Mesenchymal stem cell (in vitro differentiated cells and primary cell): Measurements from ENCODE around the gene EPHA10. TPM values are rescaled to one million over a fixed set of nuclear protein-coding genes. Genes with fewer than 3 reads are reported as not detected.

Experiments
- DNase-seq: peaks from one replicate; pipeline ENCODE4 v3.0.0-alpha.2; 2013
- H2AFZ ChIP-seq: one replicate; pipeline ENCODE4 v1.6.1; 2013; ENCODE audit warnings: low read depth, mild to moderate bottlenecking, control low read depth, inconsistent platforms, low read length, moderate library complexity
- H2AK5ac ChIP-seq: 2 replicates; pipeline ENCODE4 v1.6.1; 2013; ENCODE audit warnings: low read length, moderate library complexity, mild to moderate bottlenecking, inconsistent platforms; ENCODE audit not compliant: severe bottlenecking
- H2BK120ac ChIP-seq: one replicate; pipeline ENCODE4 v1.6.1; 2013; ENCODE audit warnings: low read depth, mild to moderate bottlenecking, inconsistent platforms, low read length, moderate library complexity
- H2BK12ac ChIP-seq, 2 experiments: one replicate each; pipeline ENCODE4 v1.6.1; 2013; ENCODE audit warnings: inconsistent platforms in 2 of 2, low read length in 2 of 2, mild to moderate bottlenecking in 2 of 2, moderate library complexity in 2 of 2, control low read depth in 1 of 2
- H2BK15ac ChIP-seq: one replicate; pipeline ENCODE4 v1.6.1; 2013; ENCODE audit warnings: mild to moderate bottlenecking, low read depth, inconsistent platforms; ENCODE audit not compliant: poor library complexity, severe bottlenecking
- H2BK5ac ChIP-seq: 2 replicates; pipeline ENCODE4 v1.6.1; 2013; ENCODE audit warnings: low read depth, mild to moderate bottlenecking, low read length, control low read depth, inconsistent platforms; ENCODE audit not compliant: poor library complexity, severe bottlenecking
- H3K14ac ChIP-seq, 2 experiments: one replicate each; pipeline ENCODE4 v1.6.1; 2013; ENCODE audit warnings: inconsistent platforms in 2 of 2, low read length in 2 of 2, control low read depth in 1 of 2, mild to moderate bottlenecking in 1 of 2, moderate library complexity in 1 of 2
- H3K18ac ChIP-seq, 2 experiments: one replicate each; pipeline ENCODE4 v1.6.1; 2013; ENCODE audit warnings: inconsistent platforms in 2 of 2, low read length in 2 of 2, control low read depth in 1 of 2, low read depth in 1 of 2, mild to moderate bottlenecking in 1 of 2
- H3K23ac ChIP-seq, 2 experiments: one replicate each; pipeline ENCODE4 v1.6.1; 2013; ENCODE audit warnings: inconsistent platforms in 2 of 2, low read length in 2 of 2, mild to moderate bottlenecking in 2 of 2, moderate library complexity in 2 of 2, control low read depth in 1 of 2
- H3K27ac ChIP-seq: 2 replicates; pipeline ENCODE4 v1.5.1; 2013; ENCODE audit warnings: mild to moderate bottlenecking, moderate library complexity, low read length, control low read depth, inconsistent platforms; ENCODE audit not compliant: poor library complexity, severe bottlenecking
- H3K27me3 ChIP-seq, 2 experiments: 2 replicates each; pipeline versions ENCODE4 v1.6.1 to v1.7.0; 2013; ENCODE audit warnings: low read length in 2 of 2, mild to moderate bottlenecking in 2 of 2, moderate library complexity in 2 of 2, control low read depth in 1 of 2, inconsistent platforms in 1 of 2; ENCODE audit not compliant: control insufficient read depth in 1 of 2, insufficient read depth in 1 of 2
- H3K36me3 ChIP-seq, 2 experiments: 2 replicates each; pipeline versions ENCODE4 v1.6.1 to v1.7.0; 2013; ENCODE audit warnings: low read length in 2 of 2, control low read depth in 1 of 2, inconsistent platforms in 1 of 2, low read depth in 1 of 2, mild to moderate bottlenecking in 1 of 2; ENCODE audit not compliant: insufficient read depth in 2 of 2, control insufficient read depth in 1 of 2
- H3K4ac ChIP-seq, 2 experiments: one replicate each; pipeline ENCODE4 v1.6.1; 2013; ENCODE audit warnings: inconsistent platforms in 2 of 2, low read length in 2 of 2, mild to moderate bottlenecking in 2 of 2, moderate library complexity in 2 of 2, control low read depth in 1 of 2, low read depth in 1 of 2
- H3K4me1 ChIP-seq: 2 replicates; pipeline ENCODE4 v1.6.1; 2013; ENCODE audit warnings: low read depth, low read length, control low read depth; ENCODE audit not compliant: control insufficient read depth, insufficient read depth
- H3K4me2 ChIP-seq: 2 replicates; pipeline ENCODE4 v1.6.1; 2013; ENCODE audit warnings: low read length, mild to moderate bottlenecking, inconsistent platforms; ENCODE audit not compliant: poor library complexity, severe bottlenecking
- H3K4me3 ChIP-seq, 2 experiments: 2 replicates each; pipeline versions ENCODE4 v1.5.1 to v1.7.0; 2013; ENCODE audit warnings: low read length in 2 of 2, mild to moderate bottlenecking in 2 of 2, control low read depth in 1 of 2, low read depth in 1 of 2; ENCODE audit not compliant: insufficient read depth in 1 of 2
- H3K79me1 ChIP-seq: replicated peaks from 2 replicates; pipeline ENCODE4 v1.6.1; 2013; ENCODE audit warnings: mild to moderate bottlenecking, control low read depth, low read length, inconsistent platforms; ENCODE audit not compliant: poor library complexity, severe bottlenecking
- H3K9ac ChIP-seq: 2 replicates; pipeline ENCODE4 v1.7.0; 2013; ENCODE audit warnings: mild to moderate bottlenecking, low read length, moderate library complexity
- H3K9me3 ChIP-seq: 2 replicates; pipeline ENCODE4 v1.7.0; 2013; ENCODE audit warnings: mild to moderate bottlenecking, low read length; ENCODE audit not compliant: control insufficient read depth
- H4K8ac ChIP-seq: one replicate; pipeline ENCODE4 v1.6.1; 2013; ENCODE audit warnings: inconsistent platforms, mild to moderate bottlenecking, low read length, moderate library complexity
- H4K91ac ChIP-seq: one replicate; pipeline ENCODE4 v1.6.1; 2013; ENCODE audit warnings: mild to moderate bottlenecking, low read length, inconsistent platforms
- WGBS: methylation state at CpG from one replicate; pipeline ENCODE4 v1.1.7; 2013; ENCODE audit warnings: mixed read lengths; 5-methylcytosine and 5-hydroxymethylcytosine counted together
- polyA plus RNA-seq, 2 experiments: library from polyadenylated mRNA; stranded (reverse); fragments of 200-250 nt; gene quantifications; one replicate each; pipeline ENCODE4 v1.2.3, GENCODE V29; 2013

Gene EPHA10
- not detected for polyA plus RNA-seq (2013, experiment 1 of 2)
- under 0.01 TPM for polyA plus RNA-seq (2013, experiment 2 of 2)

DNA sequence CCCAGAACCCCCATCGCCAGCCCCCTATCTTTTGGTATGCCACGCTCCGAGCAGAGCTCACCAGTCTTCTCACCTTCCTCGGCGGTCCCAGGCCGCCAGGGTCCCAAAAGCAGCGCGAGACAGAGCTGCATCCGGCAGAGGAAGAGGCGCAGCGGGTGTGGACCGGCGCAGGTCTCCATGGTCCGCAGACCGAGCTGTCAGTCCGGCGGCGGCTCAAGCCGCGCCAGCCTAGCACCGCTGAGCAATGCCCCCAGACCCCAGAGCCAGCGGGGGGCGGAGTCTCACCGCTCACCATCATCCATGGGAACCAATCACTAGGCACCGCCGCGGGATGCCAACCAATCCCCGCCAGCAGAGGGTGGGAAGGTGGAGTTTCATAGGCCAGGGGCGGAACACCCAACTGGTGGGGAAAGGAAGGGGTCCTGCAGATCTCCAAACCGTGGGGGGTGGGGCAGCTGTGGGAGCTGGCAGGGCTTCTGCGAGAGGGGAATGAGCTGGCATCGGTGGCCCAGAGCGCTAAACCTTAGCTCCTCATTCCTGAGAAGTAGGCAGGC lies at the start of gene EPHA10:
Gene EPHA10, minus strand, starts transcription at position 233 of the 554 bp plus-strand sequence. Its CDS starts 54 bp downstream, at position 179.
- no peaks in the 10 kb centered on the region for H3K9me3 ChIP-seq
- no peak within 1 kb of the TSS for H3K9ac ChIP-seq
- H3K18ac ChIP-seq = no peak within 1 kb of the TSS
- no peak within 1 kb of the TSS for H2BK12ac ChIP-seq
- no peak within 1 kb of the TSS for H3K4me3 ChIP-seq
- no peaks in the 10 kb centered on the region for H3K79me1 ChIP-seq
- no peak for DNase-seq
- no peak within 1 kb of the TSS for H3K4me2 ChIP-seq
- peak within 1 kb of the TSS; percentile 2 for H4K8ac ChIP-seq
- no peak within 1 kb of the TSS for H3K14ac ChIP-seq
- peak within 1 kb of the TSS in 1 of 2 experiments; percentile 9 for H3K23ac ChIP-seq
- no peak within 1 kb of the TSS for H2BK5ac ChIP-seq
- H3K4ac ChIP-seq = no peak within 1 kb of the TSS
- H2BK120ac ChIP-seq = no peak within 1 kb of the TSS
- H3K4me1 ChIP-seq = peaks cover 3% of the 10 kb centered on the region
- H4K91ac ChIP-seq = no peak within 1 kb of the TSS
- peaks cover 0 to 3% of the 10 kb centered on the region in 2 experiments for H3K36me3 ChIP-seq
- H3K27me3 ChIP-seq = peaks cover 82% of the 10 kb centered on the region in 2 experiments
- WGBS = 24% methylated on average over 30 of the region's 33 CpGs
- H2BK15ac ChIP-seq = no peak within 1 kb of the TSS
- H3K27ac ChIP-seq = no peak within 1 kb of the TSS
- H2AK5ac ChIP-seq = no peak within 1 kb of the TSS
- no peak within 1 kb of the TSS for H2AFZ ChIP-seq

DNA sequence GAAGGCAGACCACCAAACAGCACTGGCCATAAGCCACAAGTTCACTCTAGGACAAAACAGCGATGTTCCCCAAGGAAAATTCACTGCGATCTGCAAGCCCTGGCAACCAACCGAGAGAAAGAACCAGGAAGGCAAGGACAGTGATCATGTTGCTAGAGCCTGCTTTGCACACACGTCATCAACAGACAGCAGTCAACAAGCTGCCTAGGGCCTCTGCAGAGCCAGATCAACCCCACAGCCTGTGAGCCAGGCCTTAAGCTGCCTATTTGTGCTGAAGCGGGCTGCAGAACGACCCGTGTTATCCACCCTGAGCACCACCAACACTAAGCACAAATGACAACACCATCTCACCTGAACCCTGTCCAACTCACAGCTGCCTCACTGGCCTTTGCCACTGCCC lies 49.3 kb upstream of the EPHA10 start:
- Histone ChIP-seq H3K18ac (no peak overlapping the region), H3K36me3 (peaks cover 42 to 55% of the 10 kb centered on the region in 2 experiments), H4K91ac (no peak overlapping the region), H2BK12ac (no peak overlapping the region), H3K4ac (no peak overlapping the region), H3K9ac (peak overlapping the region; percentile 58), H2BK120ac (no peak overlapping the region), H3K23ac (no peak overlapping the region), H3K4me1 (peaks cover 5% of the 10 kb centered on the region), H3K27ac (no peak overlapping the region), H2BK5ac (no peak overlapping the region), H3K79me1 (peaks cover 40% of the 10 kb centered on the region), H3K4me3 (no peak overlapping the region), H4K8ac (no peak overlapping the region), H2AFZ (no peak overlapping the region), H3K27me3 (no peaks in the 10 kb centered on the region), H2AK5ac (no peak overlapping the region), H3K9me3 (no peaks in the 10 kb centered on the region), H2BK15ac (no peak overlapping the region), H3K14ac (no peak overlapping the region), H3K4me2 (no peak overlapping the region)
- WGBS = 97% methylated on average over 7 of the region's 7 CpGs
- DNase-seq = no peak

DNA sequence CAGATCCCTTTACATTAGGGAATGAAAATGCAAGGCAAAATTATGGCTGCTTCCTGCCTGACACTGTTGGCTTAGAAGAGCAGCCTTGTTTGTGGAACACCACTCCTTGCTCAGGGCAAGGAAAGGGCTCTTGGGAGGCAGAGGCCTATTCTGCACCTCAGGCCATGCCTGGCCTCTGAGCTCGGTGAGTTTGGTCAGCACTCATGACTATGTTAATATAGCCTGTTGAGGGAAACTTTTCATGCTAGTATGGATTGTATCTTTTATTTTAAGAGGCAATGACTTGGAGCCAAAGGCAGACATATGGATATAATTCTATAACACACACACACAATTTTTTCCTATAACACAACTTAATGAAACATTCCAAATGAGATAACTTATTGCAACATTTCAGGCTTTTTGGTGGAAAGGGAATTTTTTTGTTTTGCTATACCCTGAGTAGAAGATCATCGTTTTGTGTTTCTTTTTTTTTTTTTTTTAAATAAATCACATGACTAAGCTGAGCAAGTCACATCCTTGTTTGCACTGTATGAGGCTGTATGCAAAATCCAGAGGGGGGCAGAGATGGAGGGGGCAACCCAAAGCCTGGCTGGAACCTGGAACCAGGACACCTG lies 48.7 kb upstream of the EPHA10 start:
- no peak overlapping the region for H4K8ac ChIP-seq
- no peak overlapping the region for H2BK120ac ChIP-seq
- no peak for DNase-seq
- no peak overlapping the region for H2BK15ac ChIP-seq
- H3K14ac ChIP-seq = no peak overlapping the region
- H2AK5ac ChIP-seq = no peak overlapping the region
- H2AFZ ChIP-seq = no peak overlapping the region
- H4K91ac ChIP-seq = no peak overlapping the region
- H3K9ac ChIP-seq = peak overlapping the region; percentile 58
- no peaks in the 10 kb centered on the region for H3K27me3 ChIP-seq
- no peak overlapping the region for H3K4ac ChIP-seq
- no peak overlapping the region for H3K4me3 ChIP-seq
- H3K9me3 ChIP-seq = no peaks in the 10 kb centered on the region
- 86% methylated on average over 1 of the region's 2 CpGs for WGBS
- no peak overlapping the region for H2BK5ac ChIP-seq
- H2BK12ac ChIP-seq = no peak overlapping the region
- no peak overlapping the region for H3K18ac ChIP-seq
- H3K4me2 ChIP-seq = no peak overlapping the region
- H3K36me3 ChIP-seq = peaks cover 39 to 50% of the 10 kb centered on the region in 2 experiments
- H3K4me1 ChIP-seq = peaks cover 9% of the 10 kb centered on the region
- H3K79me1 ChIP-seq = peaks cover 40% of the 10 kb centered on the region
- no peak overlapping the region for H3K27ac ChIP-seq
- H3K23ac ChIP-seq = no peak overlapping the region

DNA sequence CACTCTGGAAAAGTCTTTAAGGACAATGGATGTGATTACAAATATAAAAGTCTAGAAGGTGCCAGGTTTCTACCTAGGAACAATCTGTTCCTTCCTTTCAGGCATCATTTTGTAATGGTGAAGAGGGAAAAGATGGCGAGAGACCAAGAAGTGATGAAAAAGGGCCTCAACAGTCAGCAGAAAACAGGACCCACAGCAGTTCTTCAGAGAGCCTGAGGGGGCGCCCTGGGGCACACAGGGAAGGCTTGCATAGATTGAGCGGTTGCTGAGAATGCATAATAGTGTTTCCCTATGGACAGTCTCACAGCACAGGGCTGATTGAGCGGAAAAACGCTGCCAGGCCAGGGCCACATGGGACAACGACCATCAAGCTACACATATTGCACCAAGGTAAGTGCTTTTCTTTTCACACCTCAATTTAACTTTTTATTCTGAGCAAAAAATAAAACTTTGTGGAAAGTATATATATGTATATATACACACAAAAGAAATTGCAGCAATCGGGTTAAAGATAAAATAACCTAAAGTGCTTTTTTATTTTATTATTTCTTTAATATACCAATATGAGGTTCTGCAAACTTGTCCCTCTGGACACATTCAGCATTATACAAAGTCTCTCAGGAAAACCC lies 46.2 kb upstream of the EPHA10 start:
- WGBS = 33% methylated on average over 5 of the region's 7 CpGs
- Histone ChIP-seq H3K4me2 (no peak overlapping the region), H3K79me1 (peaks cover 36% of the 10 kb centered on the region), H2BK120ac (no peak overlapping the region), H3K23ac (no peak overlapping the region), H2AK5ac (no peak overlapping the region), H4K91ac (no peak overlapping the region), H3K4me1 (peaks cover 14% of the 10 kb centered on the region), H2AFZ (no peak overlapping the region), H4K8ac (no peak overlapping the region), H3K14ac (no peak overlapping the region), H3K4me3 (peak overlapping the region in 1 of 2 experiments; percentile 87), H3K9ac (peak overlapping the region; percentile 91), H2BK5ac (no peak overlapping the region), H3K36me3 (peaks cover 35 to 41% of the 10 kb centered on the region in 2 experiments), H2BK12ac (no peak overlapping the region), H3K27me3 (no peaks in the 10 kb centered on the region), H3K4ac (no peak overlapping the region), H3K18ac (no peak overlapping the region), H2BK15ac (no peak overlapping the region), H3K9me3 (no peaks in the 10 kb centered on the region), H3K27ac (no peak overlapping the region)
- DNase-seq = peak; percentile 87
